MM.1S (cell line): Measurements from ENCODE around the gene PALM3.

ENCODE experiments used
- CTCF ChIP-seq: fragments of 300-600 bp; sonication (generic); IDR thresholded peaks from 2 replicates; pipeline ENCODE4 v1.5.1; 2016; ENCODE audit warnings: antibody characterized with exemption, low read length, mixed read lengths
- EZH2 ChIP-seq: fragments of 300-600 bp; sonication (generic); optimal IDR thresholded peaks from 2 replicates; pipeline ENCODE3; 2017; ENCODE audit warnings: low read depth, mild to moderate bottlenecking, antibody characterized with exemption, low read length, mixed read lengths

DNA sequence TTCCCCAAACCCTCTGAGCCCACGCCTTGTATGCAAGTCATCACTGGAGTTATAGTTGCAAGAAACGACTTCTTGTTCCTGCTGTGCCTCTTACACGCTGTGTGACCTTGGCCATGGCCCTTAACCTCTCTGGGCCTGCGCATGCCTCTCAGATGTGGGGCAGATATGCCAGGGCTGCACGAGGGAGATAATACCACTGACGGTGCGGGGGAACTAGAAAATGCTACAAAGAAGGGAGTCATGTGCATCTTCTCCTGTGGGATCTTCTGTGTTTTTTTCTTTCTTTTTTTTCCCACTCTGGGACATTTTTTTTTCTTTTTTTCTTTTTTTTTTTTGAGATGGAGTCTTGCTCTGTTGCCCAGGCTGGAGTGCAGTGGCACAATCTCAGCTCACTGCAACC lies 33.0 kb upstream of the PALM3 start:
- TF ChIP-seq EZH2 = no peak
- no peak for TF ChIP-seq CTCF
